ENCODE data around the gene ZNF777.
"Not testable (repeated sequence)": the region's sequence is repeated elsewhere in the genome, so short reads cannot be mapped to it uniquely, and the experiment has no call there.

Gene ZNF777

DNA sequence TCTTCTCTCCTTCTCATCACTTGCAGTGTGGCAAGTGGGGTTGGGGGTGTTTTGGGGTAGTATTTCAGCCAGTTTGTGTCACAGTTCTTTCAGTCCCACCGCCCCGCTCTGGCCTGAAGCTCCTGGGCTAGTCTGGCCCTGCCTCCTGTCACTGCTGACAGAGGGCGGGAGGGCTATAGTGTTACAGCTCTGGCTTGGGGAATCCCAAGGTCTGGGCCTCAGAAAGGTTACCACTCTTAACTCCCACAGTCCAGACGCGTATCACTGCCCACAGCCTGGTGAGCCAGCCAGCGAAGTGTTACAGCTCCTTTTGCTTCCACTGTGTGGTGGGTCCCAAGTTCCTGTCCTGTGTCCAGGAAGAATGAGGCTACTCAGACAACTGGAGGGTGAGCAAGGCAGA is 56.0 kb downstream of the ZNF777 start:
- no peak for DNase-seq

DNA sequence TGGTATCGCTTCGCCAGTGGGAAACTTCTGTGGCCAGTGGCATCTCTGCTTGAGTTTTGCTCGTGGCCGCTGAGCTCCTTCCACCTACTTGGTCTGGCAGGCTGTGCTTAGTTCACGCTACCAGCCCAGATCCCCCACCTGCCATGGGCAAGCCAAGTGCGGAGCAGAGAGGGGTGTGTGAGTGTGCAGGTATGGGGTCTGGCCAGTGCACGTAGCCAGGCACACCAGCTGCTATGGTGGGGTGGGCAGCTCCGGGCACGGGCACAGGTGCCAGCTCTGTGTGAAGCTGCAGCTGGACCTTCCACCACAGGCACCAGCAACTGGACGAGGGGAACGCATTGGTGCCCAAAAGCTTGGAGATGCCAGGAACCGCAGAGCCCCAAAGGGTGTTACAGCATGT is 56.5 kb downstream of the ZNF777 start:
- no peak for DNase-seq

DNA sequence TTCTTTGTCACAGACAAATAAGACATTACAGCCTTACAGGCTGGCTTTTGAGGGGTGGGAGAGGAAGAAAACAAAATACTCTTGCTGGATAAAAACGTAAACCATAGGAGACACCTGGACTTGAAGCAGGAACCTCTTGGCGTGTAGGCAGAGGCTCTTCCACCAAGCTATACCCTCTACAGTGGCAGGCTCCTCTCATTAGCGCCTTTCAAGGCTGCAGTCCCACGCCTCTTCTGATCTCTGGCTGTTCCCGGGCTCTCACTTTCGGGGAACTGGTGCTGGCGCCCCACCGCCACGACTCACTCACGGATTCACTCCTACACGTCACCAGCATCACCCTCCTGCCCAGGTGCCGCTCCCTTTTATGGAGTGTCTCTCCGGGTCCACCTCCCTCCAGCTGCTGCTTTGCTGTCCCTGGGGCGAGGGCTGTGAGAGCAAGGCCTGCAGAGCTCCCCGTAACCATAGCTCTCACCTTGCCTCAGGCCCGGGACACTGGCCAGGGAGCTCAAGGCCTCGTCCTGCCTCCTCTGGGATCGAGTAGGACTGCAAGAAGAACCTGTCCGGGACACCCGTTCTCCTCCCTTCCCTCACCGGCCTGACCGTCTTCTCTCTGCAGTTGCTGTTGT is 62.6 kb downstream of the ZNF777 start:
- no peak for DNase-seq

DNA sequence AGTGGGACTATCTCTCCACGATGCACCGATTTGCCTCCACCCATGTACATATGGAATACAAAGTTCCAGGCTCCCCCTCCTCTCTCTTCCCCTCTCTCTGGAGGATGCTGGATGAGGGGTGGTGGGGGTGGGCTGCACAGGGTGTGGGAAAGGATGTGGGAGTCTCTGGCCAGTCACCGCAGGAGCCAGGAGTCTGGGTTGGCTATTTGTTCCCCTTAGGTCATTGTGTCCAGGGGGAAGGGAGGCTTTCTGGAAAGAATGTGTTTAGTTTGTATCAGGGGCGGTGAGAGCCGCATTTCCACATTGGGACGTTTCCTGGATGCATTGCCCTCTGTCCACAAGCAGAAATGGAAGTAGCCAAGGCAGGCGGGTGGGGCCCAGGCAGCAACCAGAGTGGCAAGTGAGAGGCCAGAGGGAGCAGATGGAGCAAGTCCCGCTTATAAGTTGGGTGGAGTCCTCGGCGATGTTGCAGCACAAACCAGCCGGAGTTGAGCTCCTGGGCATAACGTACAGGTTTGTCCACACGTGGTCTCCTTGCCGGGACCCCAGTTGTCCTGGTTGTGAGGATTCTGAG is 63.3 kb downstream of the ZNF777 start:
- no peak for DNase-seq

DNA sequence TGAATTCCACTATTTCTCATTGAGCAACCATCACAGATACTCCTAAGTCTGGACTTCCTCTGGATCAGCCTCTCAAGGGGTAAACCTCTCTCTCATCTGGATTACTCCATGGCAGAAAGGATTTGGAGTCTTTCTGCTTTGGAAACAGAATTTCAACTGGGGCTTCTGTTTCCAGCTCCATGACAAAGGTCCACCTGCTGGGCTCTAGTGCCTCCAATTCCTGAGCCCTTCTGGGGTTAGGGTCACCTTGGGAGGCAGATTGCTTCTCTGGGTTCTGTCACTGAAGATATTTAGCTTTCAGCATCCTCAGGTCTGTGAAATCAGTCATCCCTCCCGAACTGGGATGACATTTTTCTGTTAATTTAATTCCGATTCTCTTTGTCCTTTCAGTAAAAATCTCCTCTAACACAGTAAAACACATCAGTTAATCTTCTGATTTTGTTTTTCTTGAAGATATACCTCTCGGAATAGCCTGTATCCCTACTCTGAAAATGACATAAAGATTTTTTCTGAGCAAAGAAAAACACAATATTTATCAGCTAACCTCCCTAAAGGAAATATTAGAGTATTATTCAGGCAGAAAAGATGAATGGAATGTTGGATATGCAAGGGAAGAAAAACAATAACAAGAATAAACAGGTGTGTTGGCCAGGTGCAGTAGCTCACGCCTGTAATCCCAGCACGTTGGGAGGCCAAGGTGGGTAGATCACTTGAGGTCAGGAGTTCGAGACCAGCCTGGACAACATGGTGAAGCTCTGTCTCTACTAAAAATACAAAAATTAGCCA is 72.1 kb downstream of the ZNF777 start:
- not testable (repeated sequence) for DNase-seq

DNA sequence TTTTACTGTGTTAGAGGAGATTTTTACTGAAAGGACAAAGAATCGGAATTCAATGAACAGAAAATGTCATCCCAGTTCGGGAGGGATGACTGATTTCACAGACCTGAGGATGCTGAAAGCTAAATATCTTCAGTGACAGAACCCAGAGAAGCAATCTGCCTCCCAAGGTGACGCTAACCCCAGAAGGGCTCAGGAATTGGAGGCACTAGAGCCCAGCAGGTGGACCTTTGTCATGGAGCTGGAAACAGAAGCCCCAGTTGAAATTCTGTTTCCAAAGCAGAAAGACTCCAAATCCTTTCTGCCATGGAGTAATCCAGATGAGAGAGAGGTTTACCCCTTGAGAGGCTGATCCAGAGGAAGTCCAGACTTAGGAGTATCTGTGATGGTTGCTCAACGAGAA is 74.3 kb downstream of the ZNF777 start:
- DNase-seq, result not testable (repeated sequence)

DNA sequence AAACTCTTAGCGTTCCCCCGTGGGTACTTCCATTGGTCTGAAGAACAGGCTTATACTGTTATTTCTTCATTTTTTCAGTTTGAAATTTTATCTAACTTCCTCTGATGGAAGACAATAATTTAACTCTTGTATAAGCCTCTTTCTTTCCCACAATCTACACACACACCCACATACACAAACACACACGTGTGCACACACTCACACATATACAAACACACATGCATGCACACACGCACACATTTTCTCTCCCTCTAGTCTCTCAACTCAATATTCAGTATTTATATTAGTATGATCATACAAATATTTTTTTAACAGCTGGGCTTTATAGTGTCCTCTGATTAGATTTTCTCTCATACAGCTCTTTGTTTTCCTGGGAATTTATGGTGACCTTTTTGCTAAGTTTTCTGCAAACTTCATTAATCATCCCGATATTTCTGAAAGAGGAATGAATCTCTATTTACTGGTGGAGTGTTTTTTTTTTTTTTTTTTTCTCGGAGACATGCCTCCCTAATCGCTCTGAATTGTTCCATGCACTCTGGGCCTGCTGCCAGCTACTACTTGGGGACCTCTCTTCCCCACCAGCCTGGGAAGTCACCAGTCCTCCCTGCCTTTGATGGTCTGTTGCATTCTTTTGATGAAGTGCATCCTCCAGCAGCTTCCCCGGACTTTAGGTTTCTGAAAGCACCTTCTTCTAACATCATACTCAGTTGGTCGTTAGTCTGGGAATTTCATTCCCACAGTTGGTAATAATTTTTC is 75.5 kb downstream of the ZNF777 start:
- no peak for DNase-seq
